Gastrocnemius medialis (tissue), 4 donors: ENCODE results near the gene CCDC158.

Experiments
- POLR2A ChIP-seq, 2 donors: fragments of 450-650 bp; IDR thresholded peaks; one replicate each; pipeline ENCODE4 v1.6.1; 2017; ENCODE audit warnings: antibody characterized with exemption in 2 of 2, mild to moderate bottlenecking in 2 of 2, moderate library complexity in 2 of 2
- TF ChIP-seq, protein P1 (sequence below), 5 experiments: fragments of 450-650 bp in 3 of 5; fragments of 200-600 bp in 2 of 5; sonication (generic) in 2 of 5; IDR thresholded peaks in 4 of 5; conservative IDR thresholded peaks in 1 of 5; 1 replicate in 4 of 5; 2 replicates in 1 of 5; pipeline ENCODE4 v1.5.1; 2016 to 2019; ENCODE audit warnings: antibody characterized with exemption in 5 of 5, mild to moderate bottlenecking in 3 of 5, moderate library complexity in 3 of 5

GRCh38 chr4:76385974-76386373 lies 35.0 kb downstream of the CCDC158 start:
- TF ChIP-seq, protein P1, sequence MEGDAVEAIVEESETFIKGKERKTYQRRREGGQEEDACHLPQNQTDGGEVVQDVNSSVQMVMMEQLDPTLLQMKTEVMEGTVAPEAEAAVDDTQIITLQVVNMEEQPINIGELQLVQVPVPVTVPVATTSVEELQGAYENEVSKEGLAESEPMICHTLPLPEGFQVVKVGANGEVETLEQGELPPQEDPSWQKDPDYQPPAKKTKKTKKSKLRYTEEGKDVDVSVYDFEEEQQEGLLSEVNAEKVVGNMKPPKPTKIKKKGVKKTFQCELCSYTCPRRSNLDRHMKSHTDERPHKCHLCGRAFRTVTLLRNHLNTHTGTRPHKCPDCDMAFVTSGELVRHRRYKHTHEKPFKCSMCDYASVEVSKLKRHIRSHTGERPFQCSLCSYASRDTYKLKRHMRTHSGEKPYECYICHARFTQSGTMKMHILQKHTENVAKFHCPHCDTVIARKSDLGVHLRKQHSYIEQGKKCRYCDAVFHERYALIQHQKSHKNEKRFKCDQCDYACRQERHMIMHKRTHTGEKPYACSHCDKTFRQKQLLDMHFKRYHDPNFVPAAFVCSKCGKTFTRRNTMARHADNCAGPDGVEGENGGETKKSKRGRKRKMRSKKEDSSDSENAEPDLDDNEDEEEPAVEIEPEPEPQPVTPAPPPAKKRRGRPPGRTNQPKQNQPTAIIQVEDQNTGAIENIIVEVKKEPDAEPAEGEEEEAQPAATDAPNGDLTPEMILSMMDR (IDR thresholded peaks at IDR 0.05 in 4 of 5, conservative IDR thresholded peaks at IDR 0.05 in 1 of 5): no peak
- TF ChIP-seq POLR2A (IDR thresholded peaks at IDR 0.05): no peak
